ENCODE data around the gene DCC.

DCC gene

DNA sequence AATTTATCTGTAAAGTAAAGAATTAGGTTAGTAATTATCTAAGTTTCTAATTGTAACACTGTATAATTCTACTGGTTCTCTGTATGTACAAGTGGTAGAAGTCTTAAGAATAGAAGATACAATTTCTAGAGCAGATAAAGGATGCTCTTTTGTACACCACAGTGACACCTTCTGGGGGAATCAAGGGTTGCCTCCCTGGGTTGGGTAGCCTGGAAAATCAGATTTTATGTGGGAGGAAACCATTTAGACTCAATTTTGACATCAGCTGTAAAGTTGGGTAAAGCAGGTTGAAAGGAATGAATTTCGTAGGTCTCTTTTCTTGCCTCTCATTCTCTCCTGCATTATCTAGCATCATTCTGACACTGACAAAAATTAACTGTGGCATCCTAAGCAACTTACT, 354.8 kb downstream of the DCC start:
- DNase-seq (ENCODE audit: low spot score): peak; percentile 33

- no peak for DNase-seq (ENCODE audit: low spot score)
Observed at GRCh38 chr18:52700116-52700515, 360.1 kb downstream of the DCC start.

DNA sequence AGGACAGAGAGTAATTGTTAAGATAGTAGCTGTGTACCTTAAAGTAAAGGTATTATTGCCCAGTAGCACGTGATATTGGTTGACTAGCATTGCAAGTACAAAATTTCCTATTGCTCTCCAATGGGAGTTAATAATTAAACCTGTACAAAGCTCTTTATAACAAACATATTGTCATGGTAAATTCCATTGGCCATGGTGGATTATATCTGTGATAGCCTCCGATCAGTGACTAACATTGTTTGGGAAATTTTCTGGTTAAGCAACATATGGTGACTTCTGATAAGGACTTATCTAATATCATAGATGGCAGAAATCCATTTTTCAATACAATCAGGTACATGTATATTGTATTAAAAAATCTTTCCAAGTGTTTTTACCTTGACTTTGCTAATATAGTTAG, 360.8 kb downstream of the DCC start:
- no peak for DNase-seq (ENCODE audit: low spot score)

DNA sequence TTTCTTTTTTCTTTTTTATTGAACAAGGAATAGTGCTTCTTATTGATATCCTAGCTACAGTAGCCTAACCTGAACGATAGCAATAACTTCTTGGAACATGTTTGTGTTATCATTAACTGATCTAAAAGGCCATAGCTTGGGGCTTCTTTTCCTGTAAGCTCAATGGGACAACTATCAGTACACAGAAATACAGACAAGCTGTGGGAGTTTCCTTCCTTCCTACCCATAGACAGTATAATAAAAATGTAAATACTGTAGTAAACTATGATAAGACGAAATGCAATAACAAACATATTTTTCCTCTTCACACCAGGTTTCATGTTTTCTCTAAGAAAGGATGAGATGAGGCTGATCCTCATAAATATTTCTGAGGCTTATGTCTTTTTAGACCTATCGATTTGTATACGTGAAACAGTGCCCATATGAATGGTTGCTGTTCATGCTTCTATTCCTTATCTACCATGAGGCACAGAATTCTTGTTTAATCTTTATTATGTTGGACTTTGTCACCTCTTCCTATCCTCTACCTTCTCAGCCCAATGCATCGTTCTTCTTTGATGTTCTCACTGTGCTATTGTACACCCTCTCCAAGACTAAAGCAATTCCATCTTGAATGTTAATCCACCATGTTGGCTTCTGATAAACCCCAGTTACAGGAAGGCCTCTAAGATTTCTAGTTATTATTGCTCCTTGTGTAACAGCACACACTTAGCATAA, 361.4 kb downstream of the DCC start:
- no peak for DNase-seq (ENCODE audit: low spot score)

DNA sequence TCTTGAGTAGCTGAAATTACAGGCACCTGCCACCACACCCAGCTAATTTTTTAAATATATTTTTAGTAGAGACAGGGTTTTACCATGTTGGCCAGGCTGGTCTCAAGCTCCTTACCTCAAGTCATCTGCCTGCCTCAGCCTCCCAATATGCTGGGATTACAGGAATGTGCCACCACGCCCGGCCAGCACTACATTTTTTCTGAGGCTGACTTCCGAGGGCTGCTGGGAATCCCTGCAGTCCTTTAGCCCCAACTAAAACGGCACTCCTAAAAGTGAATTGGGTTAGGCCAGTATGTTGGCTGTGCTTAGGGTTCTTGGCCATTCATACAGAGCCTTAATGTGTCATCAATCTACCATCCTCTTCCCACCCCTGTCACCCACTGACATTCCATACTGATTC, 375.4 kb downstream of the DCC start:
- DNase-seq (ENCODE audit: low spot score): no peak

GRCh38 chr18:52715991-52716390, 376.0 kb downstream of the DCC start:
- DNase-seq (ENCODE audit: low spot score): no peak

DNA sequence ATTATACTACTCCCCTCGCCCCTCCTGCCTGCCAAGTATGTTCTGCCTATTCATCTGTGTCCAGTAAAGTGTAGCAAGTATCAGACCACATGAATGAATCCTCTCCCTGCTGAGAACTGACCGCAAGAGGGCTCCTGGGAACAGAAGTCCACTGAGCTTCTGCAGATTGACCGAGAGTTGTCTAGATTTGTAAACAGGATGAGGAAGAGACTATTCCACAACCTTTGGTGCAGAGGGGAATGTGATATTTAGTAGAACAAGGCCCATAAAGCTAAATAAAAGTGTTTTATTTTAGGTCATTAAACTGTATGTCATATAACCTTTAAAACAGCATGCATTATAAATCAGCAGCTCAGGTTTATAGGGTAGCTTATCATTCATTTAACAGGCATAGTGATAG, 377.0 kb downstream of the DCC start:
- peak; percentile 5 for DNase-seq (ENCODE audit: low spot score)

DNA sequence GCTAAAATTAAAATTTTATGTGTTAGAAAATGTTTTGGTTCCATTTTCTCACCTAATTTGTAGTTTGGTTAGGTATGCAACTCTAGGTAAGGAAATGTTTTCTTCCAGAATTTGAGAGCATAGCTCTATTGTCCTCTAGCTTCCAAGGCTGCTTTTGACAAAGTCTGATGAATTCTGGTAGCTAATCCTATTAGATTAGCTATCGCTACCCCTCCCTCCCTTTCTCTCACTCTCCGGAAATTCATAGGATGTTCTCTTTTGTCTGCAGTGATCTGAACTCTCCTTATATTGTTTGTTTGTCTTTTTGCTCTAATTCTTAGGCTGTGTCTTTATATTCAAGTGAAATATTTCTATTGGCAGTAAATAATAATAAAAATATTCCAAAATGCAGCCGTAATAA, 382.9 kb downstream of the DCC start:
- no peak for DNase-seq (ENCODE audit: low spot score)

DNA sequence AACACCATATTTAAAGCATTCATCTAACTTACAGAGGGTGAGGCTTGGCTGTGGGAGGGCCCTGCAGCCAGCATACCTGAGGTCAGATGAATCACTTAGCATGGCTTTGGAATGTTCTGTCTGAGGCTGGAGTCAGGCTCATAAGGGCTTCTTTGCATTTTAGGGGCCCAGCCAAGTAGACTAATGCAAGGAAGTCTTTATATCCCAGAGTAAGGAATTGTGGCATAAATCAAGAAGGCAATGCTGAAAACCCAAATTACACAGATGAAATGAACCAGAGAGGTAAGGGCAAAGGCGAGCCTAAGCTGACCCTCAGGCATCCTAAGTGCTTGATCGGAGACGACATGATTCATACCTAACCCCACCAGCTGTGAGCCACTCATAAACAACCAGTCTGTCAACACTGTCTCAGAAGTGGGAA, 383.6 kb downstream of the DCC start:
- DNase-seq (ENCODE audit: low spot score): no peak

DNA sequence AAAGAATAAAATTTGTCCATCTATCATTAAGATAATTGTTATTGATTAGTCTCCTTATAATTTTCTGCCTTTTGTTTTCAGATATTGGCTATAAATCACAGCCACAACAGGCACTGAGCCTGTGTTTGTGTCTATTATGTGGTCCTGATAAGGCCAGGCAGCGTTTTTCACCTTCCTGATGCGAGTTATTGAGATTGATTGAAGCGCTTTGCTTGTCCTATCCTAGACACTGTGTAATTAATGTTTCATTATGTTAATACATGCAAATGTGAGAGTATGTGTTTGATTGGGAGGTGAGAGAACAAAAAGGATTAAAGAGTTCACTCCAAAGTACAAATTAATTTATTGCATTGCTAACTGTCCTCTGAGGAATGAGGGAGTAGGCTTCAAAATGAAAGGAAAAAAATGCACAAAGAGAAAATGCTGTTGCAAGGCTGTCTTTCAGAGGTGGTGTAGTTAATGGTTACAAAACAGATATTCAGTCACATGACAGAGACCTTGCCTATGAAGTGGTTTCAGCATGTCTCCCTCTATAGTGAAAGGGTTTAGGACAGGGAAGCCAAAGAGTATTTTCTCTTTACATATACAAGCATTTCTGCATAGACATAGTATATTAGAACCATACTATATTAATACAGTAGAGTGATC, 391.1 kb downstream of the DCC start:
- DNase-seq (ENCODE audit: low spot score): no peak

DNA sequence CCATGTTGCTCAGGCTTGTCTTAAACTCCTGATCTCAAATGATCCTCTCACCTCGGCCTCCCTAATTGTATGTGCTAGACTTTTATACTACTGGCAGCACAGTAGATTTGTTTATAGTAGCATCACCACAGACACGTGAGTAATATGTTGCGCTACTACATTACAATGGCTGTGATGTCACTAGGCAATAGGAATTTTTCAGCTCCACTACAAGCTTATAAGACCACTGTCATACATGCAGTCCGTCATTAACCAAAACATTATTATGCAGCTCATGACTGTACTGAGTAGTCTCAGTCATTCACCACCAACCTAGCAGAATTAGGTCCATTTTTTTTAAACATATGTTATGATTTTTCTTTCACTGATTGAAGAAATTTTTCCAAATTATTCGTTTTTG, 398.9 kb downstream of the DCC start:
- no peak for DNase-seq (ENCODE audit: low spot score)

DNA sequence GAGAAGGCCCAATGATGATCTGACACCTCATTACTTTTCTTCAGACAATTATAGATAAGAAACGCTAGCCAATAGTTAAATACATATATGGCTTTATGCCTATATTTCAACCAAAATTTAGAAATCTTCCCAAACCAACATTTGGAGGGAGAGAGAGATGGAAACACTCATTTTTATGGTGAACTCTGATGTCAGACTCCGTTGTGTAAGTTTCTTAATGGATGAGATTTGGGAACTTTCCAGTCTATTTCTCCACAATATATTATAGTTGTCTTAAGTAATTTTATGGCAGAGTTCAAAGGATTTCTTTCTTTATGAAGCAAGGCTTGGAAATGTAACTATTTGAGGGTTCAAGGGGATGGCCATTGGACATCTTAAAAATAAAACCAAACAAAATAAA, 407.0 kb downstream of the DCC start:
- no peak for DNase-seq (ENCODE audit: low spot score)

DNA sequence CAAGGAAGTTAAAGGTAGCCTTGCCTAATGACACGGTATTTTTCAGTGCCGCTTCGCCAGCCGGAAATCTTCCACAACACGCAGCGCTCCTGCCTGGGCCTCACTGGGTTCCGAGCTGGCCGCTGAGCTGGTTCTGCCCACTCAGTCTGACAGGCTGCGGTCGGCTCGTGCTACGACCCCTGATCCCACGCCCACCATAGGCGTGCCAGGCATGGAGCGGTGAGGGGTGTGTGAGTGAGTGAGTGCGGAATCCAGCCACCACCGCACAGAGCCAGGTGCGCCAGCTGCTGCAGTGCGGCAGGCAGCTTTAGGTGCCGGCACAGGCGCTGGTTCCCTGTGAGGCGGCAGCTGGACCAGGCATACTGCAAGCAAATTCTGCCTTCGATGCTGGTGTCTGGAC, 407.9 kb downstream of the DCC start:
- no peak for DNase-seq (ENCODE audit: low spot score)

GRCh38 chr18:52748343-52748742, 408.3 kb downstream of the DCC start:
- DNase-seq (ENCODE audit: low spot score): no peak

GRCh38 chr18:52749542-52749941, 409.5 kb downstream of the DCC start:
- no peak for DNase-seq (ENCODE audit: low spot score)

- no peak for DNase-seq (ENCODE audit: low spot score)
Observed at GRCh38 chr18:52750995-52751394, 411.0 kb downstream of the DCC start.

DNA sequence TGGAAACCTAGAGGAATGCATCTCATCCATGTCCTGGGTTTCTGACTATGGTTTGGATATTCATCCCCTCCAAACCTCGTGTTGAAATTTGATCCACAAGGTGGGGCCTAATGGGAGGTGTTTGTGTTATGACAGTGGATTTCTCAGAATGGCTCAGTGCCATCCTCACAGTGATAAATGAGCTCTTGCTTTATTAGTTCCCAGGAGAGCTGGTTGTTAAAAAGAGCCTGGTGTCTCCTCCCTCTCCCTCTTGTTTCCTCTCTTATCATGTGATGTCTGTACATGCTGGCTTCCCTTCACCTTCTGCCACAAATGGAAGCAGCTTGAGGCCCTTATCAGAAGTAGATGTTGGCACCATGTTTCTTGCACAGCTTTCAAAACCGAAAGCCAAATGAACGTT, 424.3 kb downstream of the DCC start:
- DNase-seq (ENCODE audit: low spot score): no peak

GRCh38 chr18:52766002-52766545, 426.1 kb downstream of the DCC start:
- DNase-seq (ENCODE audit: low spot score): no peak

DNA sequence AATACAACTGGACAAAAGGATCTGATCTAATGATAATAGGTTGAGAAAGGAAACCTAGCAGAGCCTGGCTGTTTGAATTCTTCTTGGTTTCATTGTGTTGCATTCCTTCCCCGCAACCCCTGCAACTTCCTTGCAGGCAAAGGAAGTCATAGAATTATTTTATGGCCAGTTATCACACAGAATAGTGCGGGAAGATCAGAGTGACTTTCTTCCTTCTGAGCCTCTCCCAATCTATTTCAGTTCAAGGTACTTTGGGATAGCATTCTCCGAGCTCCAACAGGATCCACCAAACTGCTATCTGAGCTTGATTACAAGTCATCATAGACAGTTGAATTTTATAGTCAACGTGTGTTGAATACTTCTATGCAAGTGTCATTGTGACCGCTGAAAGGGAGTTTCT, 441.1 kb downstream of the DCC start:
- DNase-seq (ENCODE audit: low spot score): no peak

DNA sequence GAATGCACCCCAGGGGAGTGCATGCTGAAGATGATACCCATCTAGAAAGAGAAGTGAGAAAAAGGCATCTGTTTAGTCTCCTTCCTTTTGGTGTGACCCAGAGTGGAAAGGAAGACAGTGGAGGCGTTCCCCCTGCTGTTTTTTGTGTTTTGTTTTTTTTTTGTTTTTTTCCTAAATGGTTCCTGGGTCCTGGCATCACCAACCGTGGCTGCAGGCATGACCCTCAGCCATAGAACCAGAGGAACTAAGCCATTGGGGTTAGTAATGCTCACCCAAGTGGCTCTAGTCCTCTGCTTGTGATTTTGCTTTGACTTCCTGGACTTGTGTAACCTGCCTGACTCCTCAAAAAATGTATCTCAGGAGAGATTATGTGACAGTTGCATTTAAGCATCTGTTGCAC, 451.3 kb downstream of the DCC start:
- DNase-seq (ENCODE audit: low spot score): no peak

- DNase-seq (ENCODE audit: low spot score): no peak
Observed at GRCh38 chr18:52812834-52813233, 472.8 kb downstream of the DCC start.

DNA sequence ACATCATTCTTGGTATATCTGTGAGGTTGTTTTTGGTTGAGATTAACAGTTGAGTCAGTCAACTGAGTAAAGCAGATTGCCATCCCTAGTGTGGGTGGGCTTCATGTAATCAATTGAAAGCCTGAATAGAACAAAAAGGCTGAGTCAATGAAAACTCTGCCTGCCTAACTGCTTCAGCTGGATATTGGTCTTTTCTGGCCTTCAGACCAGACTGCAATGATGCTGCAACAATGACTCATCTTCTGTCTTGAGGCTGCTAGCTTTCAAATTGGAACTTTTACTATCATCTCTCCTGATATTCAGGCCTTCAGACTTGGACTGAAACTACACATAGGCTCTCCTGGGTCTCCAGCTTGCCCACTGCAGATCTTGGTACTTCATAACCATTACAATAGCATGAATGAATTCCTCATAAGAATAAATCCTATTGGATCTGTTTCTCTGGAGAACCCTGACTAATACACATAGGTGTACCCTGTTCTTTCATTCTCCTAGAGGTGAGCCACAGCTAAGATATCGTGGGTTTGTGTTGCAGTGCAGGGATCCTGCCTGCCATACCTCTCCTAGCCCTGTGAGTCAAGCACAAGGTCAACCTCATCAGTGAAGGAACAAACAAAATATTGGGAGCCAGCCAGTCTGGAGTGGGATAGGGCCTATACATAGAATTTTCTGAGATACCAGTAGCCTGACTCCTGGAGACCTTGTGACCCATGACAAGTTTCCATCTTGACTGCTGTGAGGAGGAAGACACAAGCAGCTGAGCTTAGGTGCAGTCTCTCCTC, 473.8 kb downstream of the DCC start:
- no peak for DNase-seq (ENCODE audit: low spot score)

DNA sequence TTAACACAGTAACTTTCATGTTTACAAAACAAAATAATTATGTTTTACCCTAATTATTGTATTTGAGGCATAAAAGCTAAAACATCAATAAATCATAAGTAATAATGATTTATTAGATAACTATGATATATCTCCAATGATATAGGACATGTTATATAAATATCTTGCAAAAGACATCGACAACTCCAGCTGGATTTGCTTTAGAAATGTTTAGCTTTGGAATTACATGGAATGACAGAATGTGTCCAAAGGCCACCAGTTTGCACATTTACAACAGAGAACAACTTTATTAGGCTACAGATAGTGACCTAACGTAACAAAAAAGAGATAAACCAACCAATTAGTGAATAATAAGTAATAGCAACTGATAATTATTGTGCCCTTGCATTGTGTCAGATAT, 475.7 kb downstream of the DCC start:
- DNase-seq (ENCODE audit: low spot score): no peak
